Fibroblast of upper back skin (primary cell): Measurements from ENCODE around the gene TAX1BP1.

Source experiments
- DNase-seq: peaks from one replicate; pipeline ENCODE4 v3.0.0-alpha.2; 2013

Gene TAX1BP1

GRCh38 chr7:27739909-27740448 is at the start of gene TAX1BP1:
Gene TAX1BP1, plus strand, starts transcription at chr7:27740162. Its CDS starts 8,363 bp downstream, at chr7:27748525.
- DNase-seq, result peak; percentile 94

GRCh38 chr7:27690649-27691048 is 49.3 kb upstream of the TAX1BP1 start:
- no peak for DNase-seq

GRCh38 chr7:27693794-27694193 is 46.2 kb upstream of the TAX1BP1 start:
- no peak for DNase-seq

- no peak for DNase-seq
Observed at GRCh38 chr7:27695096-27695495, 44.9 kb upstream of the TAX1BP1 start.

GRCh38 chr7:27697861-27698430 is 42.0 kb upstream of the TAX1BP1 start:
- no peak for DNase-seq

- no peak for DNase-seq
Observed at GRCh38 chr7:27699751-27700150, 40.2 kb upstream of the TAX1BP1 start.

GRCh38 chr7:27700501-27700900 is 39.5 kb upstream of the TAX1BP1 start:
- no peak for DNase-seq

GRCh38 chr7:27703181-27703580 is 36.8 kb upstream of the TAX1BP1 start:
- DNase-seq, result no peak

GRCh38 chr7:27704422-27705199 is 35.4 kb upstream of the TAX1BP1 start:
- DNase-seq, result no peak

- DNase-seq, result no peak
Observed at GRCh38 chr7:27705200-27705594, 34.8 kb upstream of the TAX1BP1 start.

GRCh38 chr7:27708485-27708884 is 31.5 kb upstream of the TAX1BP1 start:
- no peak for DNase-seq

- peak; percentile 46 for DNase-seq
Observed at GRCh38 chr7:27709137-27710075, 30.6 kb upstream of the TAX1BP1 start.

- no peak for DNase-seq
Observed at GRCh38 chr7:27712217-27712616, 27.7 kb upstream of the TAX1BP1 start.

GRCh38 chr7:27714831-27715444 is 25.0 kb upstream of the TAX1BP1 start:
- DNase-seq, result peak; percentile 47

- DNase-seq, result no peak
Observed at GRCh38 chr7:27723085-27723484, 16.9 kb upstream of the TAX1BP1 start.

GRCh38 chr7:27727058-27727457 is 12.9 kb upstream of the TAX1BP1 start:
- no peak for DNase-seq

GRCh38 chr7:27730112-27730511 is 9.8 kb upstream of the TAX1BP1 start:
- DNase-seq, result no peak

GRCh38 chr7:27734583-27734982 is 5.4 kb upstream of the TAX1BP1 start:
- no peak for DNase-seq

- DNase-seq, result no peak
Observed at GRCh38 chr7:27735165-27735564, 4.8 kb upstream of the TAX1BP1 start.

GRCh38 chr7:27735831-27736230 is 4.1 kb upstream of the TAX1BP1 start:
- DNase-seq, result no peak

- no peak for DNase-seq
Observed at GRCh38 chr7:27737178-27737577, 2.8 kb upstream of the TAX1BP1 start.

- DNase-seq, result no peak
Observed at GRCh38 chr7:27737616-27738015, 2.3 kb upstream of the TAX1BP1 start.
